Vagina (tissue), 2 donors: ENCODE results near the gene SLC18A3. TPM values are rescaled to one million over a fixed set of nuclear protein-coding genes. Genes with fewer than 3 reads are reported as not detected.

ENCODE experiments used
- DNase-seq, 2 donors: peaks; one replicate each; pipeline ENCODE4 v3.0.0-alpha.2; 2017; ENCODE audit errors: extremely low spot score in 2 of 2
- H3K27ac ChIP-seq: fragments of 200-600 bp; sonication (generic); one replicate; pipeline ENCODE4 v1.5.1; 2019
- H3K27me3 ChIP-seq: fragments of 200-600 bp; sonication (generic); one replicate; pipeline ENCODE4 v1.5.1; 2019
- H3K36me3 ChIP-seq, 2 donors: fragments of 200-600 bp; sonication (generic); one replicate each; pipeline ENCODE4 v1.5.1; 2017 to 2019
- H3K4me1 ChIP-seq: fragments of 200-600 bp; sonication (generic); one replicate; pipeline ENCODE4 v1.5.1; 2019
- H3K4me3 ChIP-seq, 2 donors: fragments of 200-600 bp; sonication (generic); 1 replicate in 1 of 2; 2 replicates in 1 of 2; pipeline ENCODE4 v1.5.1; 2016 to 2019
- H3K9me3 ChIP-seq: fragments of 200-600 bp; sonication (generic); one replicate; pipeline ENCODE4 v1.5.1; 2019
- POLR2A ChIP-seq, 2 donors: fragments of 450-650 bp; IDR thresholded peaks; one replicate each; pipeline ENCODE4 v1.6.1; 2017; ENCODE audit warnings: antibody characterized with exemption in 2 of 2, mild to moderate bottlenecking in 2 of 2, moderate library complexity in 2 of 2
- POLR2AphosphoS5 ChIP-seq, 2 donors: sonication (generic); formaldehyde crosslinking; IDR thresholded peaks; one replicate each; pipeline ENCODE4 v1.9.0; 2017; ENCODE audit warnings: antibody characterized with exemption in 2 of 2, mild to moderate bottlenecking in 2 of 2, low read depth in 1 of 2; ENCODE audit not compliant: insufficient read depth in 1 of 2
- intact Hi-C: fragments of 100-400 bp; cut with DNase I; formaldehyde crosslinking; loops from one replicate; pipeline ENCODE4 v1.15.1; 2023
- total RNA-seq: library from RNA; depleted of rRNA; stranded (reverse); fragments of >200 nt; gene quantifications from one replicate; pipeline ENCODE4 v1.2.3, GENCODE V29; 2016
- TF ChIP-seq, protein P1 (sequence below), 3 experiments: fragments of 450-650 bp in 2 of 3; fragments of 200-600 bp in 1 of 3; sonication (generic) in 1 of 3; IDR thresholded peaks; one replicate each; pipeline ENCODE4 v1.5.1; 2017 to 2019; ENCODE audit warnings: antibody characterized with exemption in 3 of 3, mild to moderate bottlenecking in 2 of 3, moderate library complexity in 2 of 3

Gene SLC18A3
- total RNA-seq, 1 donor from 2014 or later = 0.49 TPM

GRCh38 chr10:49651039-49651835 is 41.1 kb downstream of the SLC18A3 start:
- no peaks in the 10 kb centered on the region for H3K9me3 ChIP-seq
- H3K27ac ChIP-seq = no peak overlapping the region
- no peak overlapping the region for H3K4me3 ChIP-seq
- H3K4me1 ChIP-seq = no peaks in the 10 kb centered on the region
- DNase-seq = peak in 1 of 2 donors; percentile 76
- no peaks in the 10 kb centered on the region for H3K36me3 ChIP-seq
- TF ChIP-seq POLR2AphosphoS5 (IDR thresholded peaks at IDR 0.05; ENCODE audit: insufficient read depth in 1 of 2, low read depth in 1 of 2) (no peak), POLR2A (IDR thresholded peaks at IDR 0.05) (no peak)
- TF ChIP-seq, protein P1, sequence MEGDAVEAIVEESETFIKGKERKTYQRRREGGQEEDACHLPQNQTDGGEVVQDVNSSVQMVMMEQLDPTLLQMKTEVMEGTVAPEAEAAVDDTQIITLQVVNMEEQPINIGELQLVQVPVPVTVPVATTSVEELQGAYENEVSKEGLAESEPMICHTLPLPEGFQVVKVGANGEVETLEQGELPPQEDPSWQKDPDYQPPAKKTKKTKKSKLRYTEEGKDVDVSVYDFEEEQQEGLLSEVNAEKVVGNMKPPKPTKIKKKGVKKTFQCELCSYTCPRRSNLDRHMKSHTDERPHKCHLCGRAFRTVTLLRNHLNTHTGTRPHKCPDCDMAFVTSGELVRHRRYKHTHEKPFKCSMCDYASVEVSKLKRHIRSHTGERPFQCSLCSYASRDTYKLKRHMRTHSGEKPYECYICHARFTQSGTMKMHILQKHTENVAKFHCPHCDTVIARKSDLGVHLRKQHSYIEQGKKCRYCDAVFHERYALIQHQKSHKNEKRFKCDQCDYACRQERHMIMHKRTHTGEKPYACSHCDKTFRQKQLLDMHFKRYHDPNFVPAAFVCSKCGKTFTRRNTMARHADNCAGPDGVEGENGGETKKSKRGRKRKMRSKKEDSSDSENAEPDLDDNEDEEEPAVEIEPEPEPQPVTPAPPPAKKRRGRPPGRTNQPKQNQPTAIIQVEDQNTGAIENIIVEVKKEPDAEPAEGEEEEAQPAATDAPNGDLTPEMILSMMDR (IDR thresholded peaks at IDR 0.05) = no peak
- intact Hi-C loops = no loop called here
- no peaks in the 10 kb centered on the region for H3K27me3 ChIP-seq

DNA sequence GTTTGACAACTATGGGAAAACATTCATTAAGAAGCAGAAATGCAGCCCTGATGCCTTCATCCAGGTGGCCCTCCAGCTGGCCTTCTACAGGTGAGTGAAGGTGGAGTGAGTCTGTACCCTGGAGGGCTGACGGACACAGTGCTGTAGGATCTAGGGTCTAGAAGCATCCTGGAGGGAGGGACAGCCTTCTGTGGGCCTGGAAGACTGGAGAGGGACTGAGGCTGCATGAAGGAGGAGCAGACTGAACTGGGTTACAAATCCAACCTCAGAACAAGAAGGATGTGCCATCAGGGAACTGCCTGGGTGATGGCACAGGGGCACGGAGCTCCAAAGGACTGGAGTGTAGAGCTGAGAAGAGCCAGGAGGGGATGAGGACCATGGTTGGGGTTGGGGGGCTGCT is 41.8 kb downstream of the SLC18A3 start:
- Histone ChIP-seq H3K27ac (no peak overlapping the region), H3K4me3 (no peak overlapping the region), H3K4me1 (no peaks in the 10 kb centered on the region), H3K36me3 (no peaks in the 10 kb centered on the region), H3K9me3 (no peaks in the 10 kb centered on the region), H3K27me3 (no peaks in the 10 kb centered on the region)
- TF ChIP-seq POLR2AphosphoS5 (IDR thresholded peaks at IDR 0.05; ENCODE audit: insufficient read depth in 1 of 2, low read depth in 1 of 2) = no peak
- no peak for TF ChIP-seq POLR2A (IDR thresholded peaks at IDR 0.05)
- TF ChIP-seq, protein P1 (IDR thresholded peaks at IDR 0.05) = no peak
- intact Hi-C loops = no loop called here
- DNase-seq = peak in 1 of 2 donors; percentile 70

- no peaks in the 10 kb centered on the region for H3K27me3 ChIP-seq
- no peaks in the 10 kb centered on the region for H3K4me1 ChIP-seq
- no peaks in the 10 kb centered on the region for H3K9me3 ChIP-seq
- DNase-seq = peak in 1 of 2 donors; percentile 75
- H3K27ac ChIP-seq = no peak overlapping the region
- intact Hi-C loops = no loop called here
- TF ChIP-seq POLR2AphosphoS5 (IDR thresholded peaks at IDR 0.05; ENCODE audit: insufficient read depth in 1 of 2, low read depth in 1 of 2) (no peak), POLR2A (IDR thresholded peaks at IDR 0.05) (no peak)
- TF ChIP-seq, protein P1 (IDR thresholded peaks at IDR 0.05) = no peak
- H3K36me3 ChIP-seq = no peaks in the 10 kb centered on the region
- no peak overlapping the region for H3K4me3 ChIP-seq
Observed at GRCh38 chr10:49652421-49653272, 42.5 kb downstream of the SLC18A3 start.

DNA sequence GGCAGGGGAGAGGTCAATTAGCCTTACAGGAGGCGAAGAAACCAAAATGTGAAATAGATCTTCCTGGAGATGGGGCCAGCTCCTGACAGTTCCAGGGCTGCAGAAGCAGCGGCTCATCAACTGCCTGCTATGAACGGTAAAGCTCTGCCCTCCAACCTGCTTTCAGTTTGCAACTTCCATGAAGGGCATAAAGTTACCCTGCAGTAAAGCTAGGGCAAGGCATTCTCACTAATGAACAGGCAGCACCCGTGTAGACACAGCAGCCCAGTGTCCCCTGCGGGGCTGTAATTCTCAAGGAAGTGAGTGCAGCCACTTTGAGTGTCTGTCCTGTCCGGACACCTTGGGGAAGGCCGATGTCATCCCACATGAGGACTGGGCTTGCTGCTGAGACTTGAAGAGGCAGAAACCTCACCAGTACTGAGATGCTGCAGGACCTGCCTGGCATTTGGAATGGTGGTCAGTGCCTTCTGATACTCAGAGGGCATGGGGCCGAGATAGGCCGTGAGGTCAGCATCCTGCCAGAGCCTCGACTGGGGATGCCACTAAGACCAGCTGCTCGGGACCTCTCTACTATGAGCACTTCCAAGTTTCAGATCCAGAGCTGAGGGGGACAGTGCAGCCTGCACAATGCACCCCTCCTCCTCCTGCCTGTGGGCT is 43.3 kb downstream of the SLC18A3 start:
- Histone ChIP-seq H3K9me3 (no peaks in the 10 kb centered on the region), H3K4me3 (no peak overlapping the region), H3K27me3 (no peaks in the 10 kb centered on the region), H3K27ac (no peak overlapping the region), H3K36me3 (no peaks in the 10 kb centered on the region), H3K4me1 (no peaks in the 10 kb centered on the region)
- peak in 1 of 2 donors; percentile 67 for DNase-seq
- TF ChIP-seq POLR2AphosphoS5 (IDR thresholded peaks at IDR 0.05; ENCODE audit: insufficient read depth in 1 of 2, low read depth in 1 of 2) = no peak
- no peak for TF ChIP-seq POLR2A (IDR thresholded peaks at IDR 0.05)
- TF ChIP-seq, protein P1 (IDR thresholded peaks at IDR 0.05) = no peak
- intact Hi-C loops = no loop called here
